Stimulated activated CD4-positive, alpha-beta T cell treated with anti-CD3 and anti-CD28 coated beads, TNF-alpha, amount 100 ng/mL, for 1 hour (primary cell): ENCODE measurements around the gene DLGAP5.

Source experiments
- DNase-seq, 3 donors: peaks; one replicate each; pipeline ENCODE4 v3.0.0-alpha.2; 2020; ENCODE audit warnings: low read depth in 3 of 3, low spot score in 1 of 3

The DLGAP5 gene

GRCh38 chr14:55129428-55130195 lies 61.8 kb downstream of the DLGAP5 start:
- DNase-seq: peak in 2 of 3 donors; percentile 13 to 27

GRCh38 chr14:55129086-55129427 lies 62.3 kb downstream of the DLGAP5 start, which contains the start of gene LGALS3:
TSS of gene LGALS3 (plus strand) at chr14:55129252. CDS start at chr14:55137374, 8,122 bp downstream.
- no peak for DNase-seq

GRCh38 chr14:55128386-55129085 lies 62.8 kb downstream of the DLGAP5 start:
- DNase-seq: no peak

GRCh38 chr14:55127460-55127951 lies 63.9 kb downstream of the DLGAP5 start:
- no peak for DNase-seq

- DNase-seq: no peak
These were observed 64.4 kb downstream of the DLGAP5 start for GRCh38 chr14:55126932-55127459.

- no peak for DNase-seq
These were observed 65.4 kb downstream of the DLGAP5 start for GRCh38 chr14:55126034-55126433.

- DNase-seq: no peak
These were observed 66.0 kb downstream of the DLGAP5 start for GRCh38 chr14:55125403-55125802.

GRCh38 chr14:55124774-55125386 lies 66.5 kb downstream of the DLGAP5 start:
- no peak for DNase-seq

GRCh38 chr14:55123852-55124639 lies 67.3 kb downstream of the DLGAP5 start:
- DNase-seq: no peak

GRCh38 chr14:55123101-55123500 lies 68.3 kb downstream of the DLGAP5 start:
- DNase-seq: no peak

GRCh38 chr14:55122440-55122986 lies 68.9 kb downstream of the DLGAP5 start:
- no peak for DNase-seq

GRCh38 chr14:55121628-55122439 lies 69.6 kb downstream of the DLGAP5 start:
- no peak for DNase-seq

GRCh38 chr14:55120571-55121495 lies 70.6 kb downstream of the DLGAP5 start:
- no peak for DNase-seq

- DNase-seq: no peak
These were observed 72.6 kb downstream of the DLGAP5 start for GRCh38 chr14:55118761-55119160.

- DNase-seq: no peak
These were observed 73.5 kb downstream of the DLGAP5 start for GRCh38 chr14:55117803-55118441.

GRCh38 chr14:55116246-55117030 lies 74.9 kb downstream of the DLGAP5 start:
- no peak for DNase-seq

- no peak for DNase-seq
These were observed 75.5 kb downstream of the DLGAP5 start for GRCh38 chr14:55115861-55116245.
